Astrocyte (in vitro differentiated cells and primary cell): ENCODE results near the gene CNKSR1. TPM values are rescaled to one million over a fixed set of nuclear protein-coding genes. Genes with fewer than 3 reads are reported as not detected.

Experiments used
- DNase-seq: peaks from one replicate; pipeline ENCODE4 v3.0.0-alpha.2; 2010; ENCODE audit warnings: low read depth
- FAIRE-seq: peaks from 2 replicates; lab custom pipeline; 2011; peaks lifted over from hg19 to GRCh38; lab: Jason Lieb, UNC
- H2AFZ ChIP-seq: 2 replicates; pipeline ENCODE4 v1.6.0; 2012; ENCODE audit warnings: low read depth, low read length, inconsistent platforms
- H3K27ac ChIP-seq: 2 replicates; pipeline ENCODE4 v1.5.1; 2011; ENCODE audit warnings: low read depth, low read length, inconsistent platforms
- H3K27me3 ChIP-seq: 2 replicates; pipeline ENCODE4 v1.6.0; 2011; ENCODE audit warnings: low read length, inconsistent platforms; ENCODE audit not compliant: insufficient read depth
- H3K36me3 ChIP-seq: 2 replicates; pipeline ENCODE4 v1.5.1; 2011; ENCODE audit warnings: low read length, inconsistent platforms; ENCODE audit not compliant: insufficient read depth
- H3K4me1 ChIP-seq: 2 replicates; pipeline ENCODE4 v1.5.1; 2011; ENCODE audit warnings: low read length, inconsistent platforms; ENCODE audit not compliant: insufficient read depth
- H3K4me2 ChIP-seq: 2 replicates; pipeline ENCODE4 v1.6.0; 2012; ENCODE audit warnings: low read length, inconsistent platforms
- H3K4me3 ChIP-seq: 2 replicates; pipeline ENCODE4 v1.5.1; 2011; ENCODE audit warnings: low read depth, mild to moderate bottlenecking, low read length, inconsistent platforms; ENCODE audit not compliant: insufficient read depth
- H3K79me2 ChIP-seq: 2 replicates; pipeline ENCODE4 v1.6.0; 2012; ENCODE audit warnings: mild to moderate bottlenecking, low read length, inconsistent platforms; ENCODE audit not compliant: insufficient read depth
- H3K9ac ChIP-seq: 2 replicates; pipeline ENCODE4 v1.6.0; 2012; ENCODE audit warnings: mild to moderate bottlenecking, low read length, inconsistent platforms
- H3K9me3 ChIP-seq: 2 replicates; pipeline ENCODE4 v1.5.1; 2012; ENCODE audit warnings: low read depth, mild to moderate bottlenecking, low read length, inconsistent platforms; ENCODE audit not compliant: insufficient read depth
- H4K20me1 ChIP-seq: 2 replicates; pipeline ENCODE4 v1.6.0; 2012; ENCODE audit warnings: low read length, inconsistent platforms; ENCODE audit not compliant: insufficient read depth
- H3K27ac Mint-ChIP-seq: one replicate; pipeline ENCODE4 v1.8.0; 2021; ENCODE audit warnings: mild to moderate bottlenecking, mixed read lengths; ENCODE audit not compliant: unreplicated experiment
- H3K27me3 Mint-ChIP-seq: one replicate; pipeline ENCODE4 v1.8.0; 2021; ENCODE audit warnings: low read depth, mixed read lengths; ENCODE audit not compliant: unreplicated experiment
- H3K36me3 Mint-ChIP-seq: one replicate; pipeline ENCODE4 v1.8.0; 2021; ENCODE audit warnings: low read depth, mixed read lengths; ENCODE audit not compliant: unreplicated experiment
- H3K4me1 Mint-ChIP-seq: one replicate; pipeline ENCODE4 v1.8.0; 2021; ENCODE audit warnings: low read depth, mixed read lengths; ENCODE audit not compliant: unreplicated experiment
- H3K4me3 Mint-ChIP-seq: one replicate; pipeline ENCODE4 v1.8.0; 2021; ENCODE audit warnings: mild to moderate bottlenecking, moderate library complexity, mixed read lengths; ENCODE audit not compliant: unreplicated experiment
- H3K9me3 Mint-ChIP-seq: one replicate; pipeline ENCODE4 v1.8.0; 2021; ENCODE audit warnings: mild to moderate bottlenecking, mixed read lengths; ENCODE audit not compliant: unreplicated experiment
- CTCF ChIP-seq: IDR thresholded peaks from 2 replicates; pipeline ENCODE4 v1.5.1; 2011; ENCODE audit warnings: low read depth, mild to moderate bottlenecking, inconsistent platforms, low read length, moderate library complexity; ENCODE audit not compliant: insufficient read depth
- EZH2 ChIP-seq: IDR thresholded peaks from 2 replicates; pipeline ENCODE4 v1.6.1; 2012; ENCODE audit warnings: mild to moderate bottlenecking, low read length, inconsistent platforms; ENCODE audit not compliant: insufficient read depth
- total RNA-seq: library from RNA; stranded (reverse); gene quantifications from 2 replicates; pipeline ENCODE4 v1.2.1, GENCODE V29; 2021

CNKSR1 gene
- total RNA-seq, 1 donor from 2014 or later: 5.0 TPM

DNA sequence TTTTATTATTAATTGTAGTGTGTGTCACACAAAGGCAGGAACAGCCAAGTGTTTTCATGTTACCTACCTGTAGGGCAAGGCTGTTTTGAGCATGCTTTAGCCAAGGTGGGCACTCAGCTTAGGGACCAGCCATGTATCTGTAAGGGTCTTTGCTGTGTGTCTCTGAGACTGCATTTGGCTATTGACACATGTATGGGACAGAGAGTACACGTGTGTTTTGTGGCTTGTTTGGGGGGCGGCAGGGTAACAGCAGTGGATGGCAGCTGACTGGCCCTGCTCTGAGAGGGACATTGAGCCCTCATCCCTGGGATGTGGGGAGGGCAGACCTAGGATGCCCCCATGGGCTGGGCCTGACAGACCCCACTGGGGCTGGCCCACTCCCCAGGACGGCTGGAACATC is 20.0 kb downstream of the CNKSR1 start:
- no peak overlapping the region for H3K4me3 Mint-ChIP-seq
- no peak for FAIRE-seq
- H3K36me3 Mint-ChIP-seq: no peaks in the 10 kb centered on the region
- peaks cover 48% of the 10 kb centered on the region for H3K27me3 Mint-ChIP-seq
- no peak overlapping the region for H3K4me3 ChIP-seq
- H3K9me3 ChIP-seq: no peaks in the 10 kb centered on the region
- H3K79me2 ChIP-seq: no peaks in the 10 kb centered on the region
- H3K27ac Mint-ChIP-seq: no peak overlapping the region
- peaks cover 2% of the 10 kb centered on the region for H3K4me1 ChIP-seq
- H3K4me2 ChIP-seq: no peak overlapping the region
- H4K20me1 ChIP-seq: no peaks in the 10 kb centered on the region
- H2AFZ ChIP-seq: no peak overlapping the region
- H3K4me1 Mint-ChIP-seq: no peaks in the 10 kb centered on the region
- H3K27ac ChIP-seq: no peak overlapping the region
- H3K9ac ChIP-seq: no peak overlapping the region
- no peaks in the 10 kb centered on the region for H3K9me3 Mint-ChIP-seq
- H3K36me3 ChIP-seq: no peaks in the 10 kb centered on the region
- H3K27me3 ChIP-seq: peaks cover 10% of the 10 kb centered on the region
- no peak for DNase-seq
- TF ChIP-seq EZH2 (no peak), CTCF (no peak)

- Mint-ChIP-seq H3K27me3 (peaks cover 53% of the 10 kb centered on the region), H3K4me1 (no peaks in the 10 kb centered on the region), H3K9me3 (no peaks in the 10 kb centered on the region), H3K4me3 (no peak overlapping the region), H3K36me3 (no peaks in the 10 kb centered on the region), H3K27ac (no peak overlapping the region)
- Histone ChIP-seq H2AFZ (no peak overlapping the region), H3K27me3 (peaks cover 10% of the 10 kb centered on the region), H3K4me1 (peaks cover 2% of the 10 kb centered on the region), H3K79me2 (no peaks in the 10 kb centered on the region), H3K9ac (no peak overlapping the region), H3K27ac (no peak overlapping the region), H3K4me3 (no peak overlapping the region), H3K9me3 (no peaks in the 10 kb centered on the region), H3K4me2 (no peak overlapping the region), H4K20me1 (no peaks in the 10 kb centered on the region), H3K36me3 (no peaks in the 10 kb centered on the region)
- no peak for FAIRE-seq
- DNase-seq: no peak
- TF ChIP-seq CTCF (no peak), EZH2 (no peak)
Observed at GRCh38 chr1:26197813-26198212, 20.5 kb downstream of the CNKSR1 start.

DNA sequence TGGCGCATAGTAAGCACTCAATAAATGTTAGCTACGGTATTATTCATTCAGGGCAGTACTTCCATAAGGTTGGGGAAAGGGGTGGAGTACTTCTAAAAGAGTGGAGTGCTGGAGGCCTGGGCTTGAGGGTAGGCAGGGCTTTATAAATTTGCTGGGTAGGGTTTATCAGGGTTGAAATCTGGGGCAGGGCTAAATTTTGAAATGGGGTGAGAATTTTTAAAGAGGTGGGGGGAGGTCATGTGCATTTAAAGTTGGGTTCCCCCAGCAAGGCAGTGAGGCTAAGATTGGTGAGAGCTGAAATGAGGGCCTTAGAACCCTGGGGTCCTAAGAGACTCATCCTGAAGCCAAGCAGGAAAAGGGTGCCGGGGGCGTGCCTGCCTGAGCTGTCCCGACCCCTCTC is 23.1 kb downstream of the CNKSR1 start:
- H3K27me3 ChIP-seq: peaks cover 13% of the 10 kb centered on the region
- Mint-ChIP-seq H3K9me3 (no peaks in the 10 kb centered on the region), H3K4me3 (no peak overlapping the region), H3K36me3 (no peaks in the 10 kb centered on the region), H3K27ac (no peak overlapping the region), H3K27me3 (peaks cover 55% of the 10 kb centered on the region), H3K4me1 (no peaks in the 10 kb centered on the region)
- DNase-seq (no peak), FAIRE-seq (no peak)
- no peak for TF ChIP-seq EZH2
- no peak for TF ChIP-seq CTCF
- H3K27ac ChIP-seq: no peak overlapping the region
- no peaks in the 10 kb centered on the region for H4K20me1 ChIP-seq
- H3K4me3 ChIP-seq: no peak overlapping the region
- no peaks in the 10 kb centered on the region for H3K36me3 ChIP-seq
- no peak overlapping the region for H3K9ac ChIP-seq
- H2AFZ ChIP-seq: no peak overlapping the region
- H3K4me1 ChIP-seq: peaks cover 2% of the 10 kb centered on the region
- H3K79me2 ChIP-seq: no peaks in the 10 kb centered on the region
- H3K4me2 ChIP-seq: no peak overlapping the region
- H3K9me3 ChIP-seq: no peaks in the 10 kb centered on the region
